KMS-11 (cell line): ENCODE data around the gene PLPP1.
A peak's percentile ranks its signal among the peaks of the same experiment; 100 is the strongest.

ENCODE experiments used
- H2AFZ ChIP-seq: fragments of 200-600 bp; sonication (generic); 2 replicates; pipeline ENCODE4 v1.6.1; 2016; ENCODE audit warnings: antibody characterized with exemption, mixed run types, low read depth
- H3K27ac ChIP-seq: fragments of 200-600 bp; sonication (generic); 2 replicates; pipeline ENCODE4 v1.6.1; 2016; ENCODE audit warnings: mild to moderate bottlenecking, mixed run types
- H3K27me3 ChIP-seq: fragments of 200-600 bp; sonication (generic); 2 replicates; pipeline ENCODE4 v1.6.1; 2017; ENCODE audit warnings: mild to moderate bottlenecking, low read depth, mixed run types, moderate library complexity; ENCODE audit not compliant: insufficient read depth
- H3K36me3 ChIP-seq: fragments of 200-600 bp; sonication (generic); 2 replicates; pipeline ENCODE4 v1.6.1; 2017; ENCODE audit warnings: mild to moderate bottlenecking, mixed run types; ENCODE audit not compliant: insufficient read depth
- H3K4me1 ChIP-seq: fragments of 200-600 bp; sonication (generic); 2 replicates; pipeline ENCODE4 v1.6.1; 2016; ENCODE audit warnings: mild to moderate bottlenecking, low read depth, mixed run types; ENCODE audit not compliant: poor library complexity, severe bottlenecking
- H3K4me2 ChIP-seq: fragments of 200-600 bp; sonication (generic); 2 replicates; pipeline ENCODE4 v1.7.0; 2016; ENCODE audit warnings: mild to moderate bottlenecking, mixed run types
- H3K4me3 ChIP-seq: fragments of 200-600 bp; sonication (generic); IDR thresholded peaks from 2 replicates; pipeline ENCODE4 v1.6.1; 2017; ENCODE audit warnings: low read depth, low read length, mixed read lengths; ENCODE audit not compliant: insufficient read depth
- H3K79me2 ChIP-seq: fragments of 200-600 bp; sonication (generic); 2 replicates; pipeline ENCODE4 v1.6.1; 2016; ENCODE audit warnings: low read depth, mixed run types; ENCODE audit not compliant: insufficient read depth
- H3K9ac ChIP-seq: fragments of 200-600 bp; sonication (generic); 2 replicates; pipeline ENCODE4 v1.6.1; 2016; ENCODE audit warnings: mild to moderate bottlenecking, mixed run types
- H4K20me1 ChIP-seq: fragments of 200-600 bp; sonication (generic); 2 replicates; pipeline ENCODE4 v1.6.1; 2016; ENCODE audit warnings: mild to moderate bottlenecking, mixed run types; ENCODE audit not compliant: insufficient read depth
- CTCF ChIP-seq: fragments of 200-600 bp; sonication (generic); conservative IDR thresholded peaks from 2 replicates; pipeline ENCODE4 v1.6.1; 2017; ENCODE audit warnings: low read depth, mild to moderate bottlenecking, antibody characterized with exemption, low read length, moderate library complexity, mixed read lengths

The PLPP1 gene

GRCh38 chr5:55407984-55408383 is 126.8 kb downstream of the PLPP1 start:
- TF ChIP-seq CTCF, result no peak
- H3K36me3 ChIP-seq, result peaks cover 3% of the 10 kb centered on the region; the same call in 1 of the 2 replicates
- no peaks in the 10 kb centered on the region for H3K79me2 ChIP-seq
- H3K27me3 ChIP-seq, result no peaks in the 10 kb centered on the region
- no peak overlapping the region for H2AFZ ChIP-seq
- H3K4me1 ChIP-seq, result peaks cover 58% of the 10 kb centered on the region
- H3K9ac ChIP-seq, result no peak overlapping the region
- no peak overlapping the region for H3K27ac ChIP-seq
- H3K4me3 ChIP-seq, result no peak overlapping the region
- H3K4me2 ChIP-seq, result no peak overlapping the region
- no peaks in the 10 kb centered on the region for H4K20me1 ChIP-seq

- Histone ChIP-seq H3K4me1 (peaks cover 50% of the 10 kb centered on the region), H3K79me2 (no peaks in the 10 kb centered on the region), H2AFZ (no peak overlapping the region), H3K27me3 (no peaks in the 10 kb centered on the region), H3K4me2 (no peak overlapping the region), H4K20me1 (no peaks in the 10 kb centered on the region), H3K36me3 (peaks cover 3% of the 10 kb centered on the region; the same call in 1 of the 2 replicates), H3K4me3 (no peak overlapping the region), H3K27ac (no peak overlapping the region), H3K9ac (no peak overlapping the region)
- TF ChIP-seq CTCF, result peak; percentile 77
Observed at GRCh38 chr5:55407059-55407684, 127.6 kb downstream of the PLPP1 start.

GRCh38 chr5:55406292-55406691 is 128.5 kb downstream of the PLPP1 start:
- no peak overlapping the region for H2AFZ ChIP-seq
- H3K79me2 ChIP-seq, result no peaks in the 10 kb centered on the region
- TF ChIP-seq CTCF, result no peak
- H3K27me3 ChIP-seq, result no peaks in the 10 kb centered on the region
- H3K4me2 ChIP-seq, result no peak overlapping the region
- no peaks in the 10 kb centered on the region for H4K20me1 ChIP-seq
- H3K9ac ChIP-seq, result no peak overlapping the region
- peaks cover 41% of the 10 kb centered on the region for H3K4me1 ChIP-seq
- H3K27ac ChIP-seq, result no peak overlapping the region
- H3K4me3 ChIP-seq, result no peak overlapping the region
- peaks cover 3% of the 10 kb centered on the region; the same call in 1 of the 2 replicates for H3K36me3 ChIP-seq

GRCh38 chr5:55402199-55402598 is 132.6 kb downstream of the PLPP1 start:
- Histone ChIP-seq H3K4me1 (peaks cover 12% of the 10 kb centered on the region), H3K4me2 (no peak overlapping the region), H3K27ac (no peak overlapping the region), H3K79me2 (no peaks in the 10 kb centered on the region), H3K9ac (no peak overlapping the region), H3K4me3 (no peak overlapping the region), H2AFZ (no peak overlapping the region), H3K36me3 (peaks cover 3% of the 10 kb centered on the region; the same call in 1 of the 2 replicates), H3K27me3 (no peaks in the 10 kb centered on the region), H4K20me1 (no peaks in the 10 kb centered on the region)
- TF ChIP-seq CTCF, result no peak; the same call in 1 of the 2 replicates
